Stimulated activated CD8-positive, alpha-beta memory T cell treated with anti-CD3 and anti-CD28 coated beads, Interleukin-15, amount 100 ng/mL, for 48 hours (primary cell): ENCODE data around the gene RABGAP1L.
"Not testable (repeated sequence)": the region's sequence is repeated elsewhere in the genome, so short reads cannot be mapped to it uniquely, and the experiment has no call there.

ENCODE experiments used
- DNase-seq, 2 donors: peaks; one replicate each; pipeline ENCODE4 v3.0.0-alpha.2; 2020; ENCODE audit warnings: low read depth in 2 of 2

The RABGAP1L gene

GRCh38 chr1:174364996-174365736 lies 205.8 kb downstream of the RABGAP1L start:
- no peak for DNase-seq

GRCh38 chr1:174366946-174367345 lies 207.6 kb downstream of the RABGAP1L start:
- DNase-seq = no peak

GRCh38 chr1:174367892-174368291 lies 208.6 kb downstream of the RABGAP1L start:
- DNase-seq = no peak

GRCh38 chr1:174376030-174376429 lies 216.7 kb downstream of the RABGAP1L start:
- DNase-seq = no peak

GRCh38 chr1:174391716-174392115 lies 232.4 kb downstream of the RABGAP1L start:
- no peak for DNase-seq

GRCh38 chr1:174393885-174394284 lies 234.6 kb downstream of the RABGAP1L start:
- DNase-seq = no peak

- no peak for DNase-seq
These were observed 237.9 kb downstream of the RABGAP1L start for GRCh38 chr1:174397261-174397660.

- peak in 1 of 2 donors; percentile 4 for DNase-seq
These were observed 238.9 kb downstream of the RABGAP1L start for GRCh38 chr1:174398246-174398645.

- no peak for DNase-seq
These were observed 239.9 kb downstream of the RABGAP1L start for GRCh38 chr1:174399211-174399610.

- DNase-seq = no peak
These were observed 241.8 kb downstream of the RABGAP1L start for GRCh38 chr1:174401075-174401474.

GRCh38 chr1:174405219-174405618 lies 245.9 kb downstream of the RABGAP1L start:
- DNase-seq = no peak

GRCh38 chr1:174406421-174406820 lies 247.1 kb downstream of the RABGAP1L start:
- DNase-seq = no peak

GRCh38 chr1:174407665-174408064 lies 248.3 kb downstream of the RABGAP1L start:
- DNase-seq = no peak

- DNase-seq = no peak
These were observed 248.8 kb downstream of the RABGAP1L start for GRCh38 chr1:174408146-174408545.

- DNase-seq = not testable (repeated sequence)
These were observed 250.5 kb downstream of the RABGAP1L start for GRCh38 chr1:174409801-174410200.

- DNase-seq = no peak
These were observed 254.3 kb downstream of the RABGAP1L start for GRCh38 chr1:174413632-174414031.

GRCh38 chr1:174414203-174414602 lies 254.9 kb downstream of the RABGAP1L start:
- DNase-seq = no peak

GRCh38 chr1:174415506-174415905 lies 256.2 kb downstream of the RABGAP1L start:
- no peak for DNase-seq

GRCh38 chr1:174417921-174418320 lies 258.6 kb downstream of the RABGAP1L start:
- no peak for DNase-seq

- no peak for DNase-seq
These were observed 265.8 kb downstream of the RABGAP1L start for GRCh38 chr1:174425121-174425520.

GRCh38 chr1:174426153-174426552 lies 266.8 kb downstream of the RABGAP1L start:
- DNase-seq = no peak

GRCh38 chr1:174428033-174428432 lies 268.7 kb downstream of the RABGAP1L start:
- DNase-seq = no peak

GRCh38 chr1:174428739-174429138 lies 269.4 kb downstream of the RABGAP1L start:
- no peak for DNase-seq

GRCh38 chr1:174433451-174433850 lies 274.1 kb downstream of the RABGAP1L start:
- no peak for DNase-seq
